Naive thymus-derived CD8-positive, alpha-beta T cell (primary cell): ENCODE measurements around the gene GTF2E1. TPM values are rescaled to one million over a fixed set of nuclear protein-coding genes. Genes with fewer than 3 reads are reported as not detected.
A peak's percentile ranks its signal among the peaks of the same experiment; 100 is the strongest.
"Not testable (repeated sequence)": the region's sequence is repeated elsewhere in the genome, so short reads cannot be mapped to it uniquely, and the experiment has no call there.

ENCODE experiments used
- ATAC-seq, 2 donors: fragments of 150-1000 bp; cut with Tn5 transposase in 1 of 2; sonication (Bioruptor Pico), chemical (Tn5 transposase) in 1 of 2; 1 replicate in 1 of 2; 2 replicates in 1 of 2; pipeline ENCODE4 v1.10.0; 2021; ENCODE audit warnings: mild to moderate bottlenecking in 2 of 2, moderate library complexity in 2 of 2
- POLR2A ChIA-PET: fragments of 350-600 bp; sonication (Branson Sonifier 250); formaldehyde crosslinking; loops from one replicate; lab custom pipeline; 2021; ENCODE audit warnings: antibody characterized with exemption; lab: Charles Lee
- DNase-seq, 10 donors: peaks; one replicate each; pipeline versions ENCODE4 v3.0.0 to v3.0.0-alpha.2; 2020 to 2022
- H3K27ac Mint-ChIP-seq, 10 donors: one replicate each; pipeline ENCODE4 v1.8.0; 2020 to 2022; ENCODE audit warnings: mild to moderate bottlenecking in 10 of 10, mixed read lengths in 10 of 10, moderate library complexity in 4 of 10, inconsistent platforms in 1 of 10
- H3K27me3 Mint-ChIP-seq, 5 donors: one replicate each; pipeline ENCODE4 v1.8.0; 2021 to 2022; ENCODE audit warnings: mixed read lengths in 5 of 5
- H3K36me3 Mint-ChIP-seq, 3 donors: one replicate each; pipeline ENCODE4 v1.8.0; 2020 to 2022; ENCODE audit warnings: mixed read lengths in 3 of 3, mild to moderate bottlenecking in 2 of 3, inconsistent platforms in 1 of 3
- H3K4me1 Mint-ChIP-seq, 4 donors: one replicate each; pipeline ENCODE4 v1.8.0; 2021 to 2022; ENCODE audit warnings: mixed read lengths in 4 of 4
- H3K4me3 Mint-ChIP-seq, 10 donors: one replicate each; pipeline ENCODE4 v1.8.0; 2020 to 2022; ENCODE audit warnings: mild to moderate bottlenecking in 10 of 10, mixed read lengths in 10 of 10, moderate library complexity in 6 of 10, inconsistent platforms in 1 of 10
- H3K9me3 Mint-ChIP-seq, 9 donors: one replicate each; pipeline ENCODE4 v1.8.0; 2020 to 2022; ENCODE audit warnings: mixed read lengths in 9 of 9, mild to moderate bottlenecking in 3 of 9, inconsistent platforms in 1 of 9, moderate library complexity in 1 of 9
- polyA plus RNA-seq, 3 donors: library from polyadenylated mRNA; unstranded; fragments of 300-500 nt; fragmentation: Illumina TruSeq; gene quantifications; one replicate each; pipeline ENCODE4 v1.2.3, GENCODE V29; 2021
- total RNA-seq, 8 experiments: library from RNA in 2 of 8; stranded (reverse) in 2 of 8; gene quantifications; one replicate each; pipeline ENCODE4 v1.2.3 and lab custom pipeline; 2021 to 2026

GTF2E1 gene
- total and polyA plus RNA-seq, 5 experiments from 2014 or later = 10.9 to 26.5 (median 15.9) TPM

GRCh38 chr3:120756061-120756460 lies 13.5 kb downstream of the GTF2E1 start:
- Mint-ChIP-seq H3K4me1 (peaks cover 23 to 70% (median 59%) of the 10 kb centered on the region in 4 donors), H3K27ac (no peak overlapping the region), H3K4me3 (no peak overlapping the region), H3K27me3 (no peaks in the 10 kb centered on the region), H3K9me3 (peaks cover 0 to 5% (median 0%) of the 10 kb centered on the region in 9 donors), H3K36me3 (peaks cover 23 to 74% (median 65%) of the 10 kb centered on the region in 3 donors)
- ATAC-seq (no peak), DNase-seq (no peak)
- POLR2A ChIA-PET = no interaction called here

GRCh38 chr3:120758551-120758950 lies 16.0 kb downstream of the GTF2E1 start:
- POLR2A ChIA-PET, DNase-seq, H3K9me3 Mint-ChIP-seq, ATAC-seq, H3K27ac Mint-ChIP-seq, H3K27me3 Mint-ChIP-seq: not testable (repeated sequence)
- peak overlapping the region in 2 of 10 donors; percentile 15 to 24 for H3K4me3 Mint-ChIP-seq
- peaks cover 31 to 70% (median 60%) of the 10 kb centered on the region in 4 donors for H3K4me1 Mint-ChIP-seq
- peaks cover 12 to 56% (median 50%) of the 10 kb centered on the region in 3 donors for H3K36me3 Mint-ChIP-seq

- no peak overlapping the region for H3K4me3 Mint-ChIP-seq
These were observed 20.1 kb downstream of the GTF2E1 start for GRCh38 chr3:120762615-120763014.

GRCh38 chr3:120763601-120764000 lies 21.1 kb downstream of the GTF2E1 start:
- Mint-ChIP-seq H3K27me3 (no peaks in the 10 kb centered on the region), H3K36me3 (peaks cover 0 to 21% (median 17%) of the 10 kb centered on the region in 3 donors), H3K4me1 (peaks cover 41 to 90% (median 74%) of the 10 kb centered on the region in 4 donors), H3K9me3 (no peaks in the 10 kb centered on the region), H3K4me3 (no peak overlapping the region), H3K27ac (peak overlapping the region in 4 of 10 donors; percentile 17 to 58 (median 28))
- ATAC-seq (no peak), DNase-seq (no peak)
- POLR2A ChIA-PET = no interaction called here

More at GRCh38 chr3:120762615-120763014, 20.1 kb downstream of the GTF2E1 start:
- Mint-ChIP-seq H3K36me3 (peaks cover 0 to 26% (median 22%) of the 10 kb centered on the region in 3 donors), H3K27me3 (no peaks in the 10 kb centered on the region), H3K9me3 (no peaks in the 10 kb centered on the region), H3K4me1 (peaks cover 37 to 82% (median 70%) of the 10 kb centered on the region in 4 donors), H3K27ac (no peak overlapping the region)
- ATAC-seq (no peak), DNase-seq (no peak)
- POLR2A ChIA-PET = no interaction called here

- ATAC-seq = no peak
- peaks cover 0 to 15% (median 12%) of the 10 kb centered on the region in 3 donors for H3K36me3 Mint-ChIP-seq
- POLR2A ChIA-PET = no interaction called here
These were observed 21.7 kb downstream of the GTF2E1 start for GRCh38 chr3:120764206-120764605.

GRCh38 chr3:120765830-120766493 lies 23.4 kb downstream of the GTF2E1 start:
- H3K27ac Mint-ChIP-seq = peak overlapping the region in 1 of 10 donors; percentile 4
- H3K36me3 Mint-ChIP-seq = peaks cover 0 to 18% (median 10%) of the 10 kb centered on the region in 3 donors
- POLR2A ChIA-PET = no interaction called here
- no peak for DNase-seq
- no peak for ATAC-seq
- H3K4me1 Mint-ChIP-seq = peaks cover 30 to 81% (median 59%) of the 10 kb centered on the region in 4 donors
- H3K9me3 Mint-ChIP-seq = no peaks in the 10 kb centered on the region
- H3K4me3 Mint-ChIP-seq = no peak overlapping the region
- H3K27me3 Mint-ChIP-seq = no peaks in the 10 kb centered on the region

More at GRCh38 chr3:120764206-120764605, 21.7 kb downstream of the GTF2E1 start:
- no peaks in the 10 kb centered on the region for H3K27me3 Mint-ChIP-seq
- no peak for DNase-seq
- peaks cover 37 to 90% (median 70%) of the 10 kb centered on the region in 4 donors for H3K4me1 Mint-ChIP-seq
- peak overlapping the region in 5 of 10 donors; percentile 20 to 58 (median 44) for H3K27ac Mint-ChIP-seq
- no peaks in the 10 kb centered on the region for H3K9me3 Mint-ChIP-seq
- H3K4me3 Mint-ChIP-seq = peak overlapping the region in 1 of 10 donors; percentile 61

GRCh38 chr3:120766576-120766975 lies 24.0 kb downstream of the GTF2E1 start:
- peak overlapping the region in 2 of 10 donors; percentile 4 to 8 for H3K27ac Mint-ChIP-seq
- H3K27me3 Mint-ChIP-seq = no peaks in the 10 kb centered on the region
- H3K36me3 Mint-ChIP-seq = peaks cover 0 to 21% (median 8%) of the 10 kb centered on the region in 3 donors
- peaks cover 25 to 78% (median 54%) of the 10 kb centered on the region in 4 donors for H3K4me1 Mint-ChIP-seq
- no peak overlapping the region for H3K4me3 Mint-ChIP-seq
- no peak for ATAC-seq
- POLR2A ChIA-PET = no interaction called here
- DNase-seq = no peak
- H3K9me3 Mint-ChIP-seq = no peaks in the 10 kb centered on the region

- H3K4me3 Mint-ChIP-seq = no peak overlapping the region
- DNase-seq (no peak), ATAC-seq (no peak)
- H3K4me1 Mint-ChIP-seq = peaks cover 23 to 76% (median 54%) of the 10 kb centered on the region in 4 donors
- H3K27ac Mint-ChIP-seq = no peak overlapping the region
- H3K9me3 Mint-ChIP-seq = no peaks in the 10 kb centered on the region
- POLR2A ChIA-PET = no interaction called here
- H3K27me3 Mint-ChIP-seq = no peaks in the 10 kb centered on the region
- H3K36me3 Mint-ChIP-seq = peaks cover 0 to 24% (median 12%) of the 10 kb centered on the region in 3 donors
These were observed 24.6 kb downstream of the GTF2E1 start for GRCh38 chr3:120767106-120767505.

- POLR2A ChIA-PET = no interaction called here
- H3K4me1 Mint-ChIP-seq = peaks cover 16 to 61% (median 46%) of the 10 kb centered on the region in 4 donors
- no peaks in the 10 kb centered on the region for H3K9me3 Mint-ChIP-seq
- H3K27me3 Mint-ChIP-seq = no peaks in the 10 kb centered on the region
- ATAC-seq = no peak
- peak overlapping the region in 2 of 10 donors; percentile 6 to 17 for H3K27ac Mint-ChIP-seq
- no peak overlapping the region for H3K4me3 Mint-ChIP-seq
- DNase-seq = no peak
- H3K36me3 Mint-ChIP-seq = peaks cover 0 to 22% (median 14%) of the 10 kb centered on the region in 3 donors
These were observed 26.9 kb downstream of the GTF2E1 start for GRCh38 chr3:120769436-120769835.

- no peaks in the 10 kb centered on the region for H3K27me3 Mint-ChIP-seq
- no peak for ATAC-seq
- peaks cover 14 to 51% (median 39%) of the 10 kb centered on the region in 4 donors for H3K4me1 Mint-ChIP-seq
- H3K4me3 Mint-ChIP-seq = no peak overlapping the region
- peaks cover 0 to 22% (median 14%) of the 10 kb centered on the region in 3 donors for H3K36me3 Mint-ChIP-seq
- no peaks in the 10 kb centered on the region for H3K9me3 Mint-ChIP-seq
- POLR2A ChIA-PET = no interaction called here
- DNase-seq = no peak
- H3K27ac Mint-ChIP-seq = no peak overlapping the region
These were observed 28.3 kb downstream of the GTF2E1 start for GRCh38 chr3:120770891-120771290.

GRCh38 chr3:120772081-120772480 lies 29.5 kb downstream of the GTF2E1 start:
- no peak for DNase-seq
- H3K4me3 Mint-ChIP-seq = no peak overlapping the region
- no peak for ATAC-seq
- H3K27ac Mint-ChIP-seq = no peak overlapping the region
- H3K27me3 Mint-ChIP-seq = no peaks in the 10 kb centered on the region
- no peaks in the 10 kb centered on the region for H3K9me3 Mint-ChIP-seq
- POLR2A ChIA-PET = interaction anchor here (0.6 kb wide), 1 partner anchor 30 kb away, joined by 4 read pairs; the partner anchor contains the start of gene RABL3
- H3K4me1 Mint-ChIP-seq = peaks cover 9 to 41% (median 30%) of the 10 kb centered on the region in 4 donors
- peaks cover 0 to 22% (median 17%) of the 10 kb centered on the region in 3 donors for H3K36me3 Mint-ChIP-seq

GRCh38 chr3:120773932-120774331 lies 31.4 kb downstream of the GTF2E1 start:
- Mint-ChIP-seq H3K4me3 (no peak overlapping the region), H3K36me3 (peaks cover 0 to 29% (median 20%) of the 10 kb centered on the region in 3 donors), H3K4me1 (peaks cover 5 to 31% (median 18%) of the 10 kb centered on the region in 4 donors), H3K27me3 (no peaks in the 10 kb centered on the region), H3K27ac (no peak overlapping the region), H3K9me3 (no peaks in the 10 kb centered on the region)
- POLR2A ChIA-PET = no interaction called here
- no peak for DNase-seq
- no peak for ATAC-seq

GRCh38 chr3:120775411-120775810 lies 32.9 kb downstream of the GTF2E1 start:
- DNase-seq = no peak
- Mint-ChIP-seq H3K27me3 (no peaks in the 10 kb centered on the region), H3K27ac (no peak overlapping the region), H3K36me3 (peaks cover 0 to 34% (median 23%) of the 10 kb centered on the region in 3 donors), H3K4me3 (no peak overlapping the region), H3K4me1 (peaks cover 5 to 24% (median 13%) of the 10 kb centered on the region in 4 donors), H3K9me3 (no peaks in the 10 kb centered on the region)
- no peak for ATAC-seq
- POLR2A ChIA-PET = no interaction called here
